Sigmoid colon (tissue), 3 donors: ENCODE data around the gene ARHGEF17.

Source experiments
- CTCF ChIP-seq, 4 experiments: fragments of 450-650 bp in 3 of 4; fragments of 200-600 bp in 1 of 4; IDR thresholded peaks; one replicate each; pipeline ENCODE4 v1.5.1; 2016 to 2019; ENCODE audit warnings: antibody characterized with exemption in 4 of 4, mild to moderate bottlenecking in 3 of 4, moderate library complexity in 2 of 4
- POLR2A ChIP-seq, 2 donors: fragments of 450-650 bp; IDR thresholded peaks; one replicate each; pipeline ENCODE4 v1.6.1; 2016; ENCODE audit warnings: antibody characterized with exemption in 2 of 2, mild to moderate bottlenecking in 2 of 2, moderate library complexity in 2 of 2

- TF ChIP-seq CTCF (IDR thresholded peaks at IDR 0.05) (no peak), POLR2A (IDR thresholded peaks at IDR 0.05) (no peak)
Measured at GRCh38 chr11:73306977-73307322, 1.1 kb upstream of the ARHGEF17 start.
